Body of pancreas (tissue), 4 donors: ENCODE results near the gene MYOZ1.

Experiments
- POLR2A ChIP-seq, 3 donors: fragments of 450-650 bp; IDR thresholded peaks; one replicate each; pipeline ENCODE4 v1.6.1; 2016; ENCODE audit warnings: antibody characterized with exemption in 3 of 3, mild to moderate bottlenecking in 2 of 3
- TF ChIP-seq, protein P1 (sequence below), 7 experiments: fragments of 450-650 bp in 4 of 7; fragments of 200-600 bp in 3 of 7; sonication (generic) in 3 of 7; IDR thresholded peaks; one replicate each; pipeline ENCODE4 v1.5.1; 2016 to 2019; ENCODE audit warnings: antibody characterized with exemption in 7 of 7

DNA sequence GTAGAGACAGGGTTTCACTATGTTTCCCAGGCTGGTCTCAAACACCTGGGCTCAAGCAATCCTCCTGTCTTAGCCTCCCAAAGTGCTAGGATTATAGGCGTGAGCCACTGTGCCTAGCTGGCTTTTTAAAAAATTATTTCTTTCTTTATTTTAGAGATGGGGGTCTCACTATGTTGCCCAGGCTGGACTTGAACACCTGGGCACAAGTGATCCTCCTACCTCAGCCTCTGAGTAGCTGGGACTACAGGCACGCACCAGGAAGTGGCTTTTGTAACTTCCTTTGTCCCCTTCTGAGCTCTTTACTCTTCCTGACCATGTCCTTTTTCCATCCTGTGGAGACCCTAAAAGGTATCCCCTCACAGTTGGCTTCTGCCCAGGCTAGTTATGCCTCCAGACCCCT lies 2.1 kb upstream of the MYOZ1 start:
- TF ChIP-seq, protein P1, sequence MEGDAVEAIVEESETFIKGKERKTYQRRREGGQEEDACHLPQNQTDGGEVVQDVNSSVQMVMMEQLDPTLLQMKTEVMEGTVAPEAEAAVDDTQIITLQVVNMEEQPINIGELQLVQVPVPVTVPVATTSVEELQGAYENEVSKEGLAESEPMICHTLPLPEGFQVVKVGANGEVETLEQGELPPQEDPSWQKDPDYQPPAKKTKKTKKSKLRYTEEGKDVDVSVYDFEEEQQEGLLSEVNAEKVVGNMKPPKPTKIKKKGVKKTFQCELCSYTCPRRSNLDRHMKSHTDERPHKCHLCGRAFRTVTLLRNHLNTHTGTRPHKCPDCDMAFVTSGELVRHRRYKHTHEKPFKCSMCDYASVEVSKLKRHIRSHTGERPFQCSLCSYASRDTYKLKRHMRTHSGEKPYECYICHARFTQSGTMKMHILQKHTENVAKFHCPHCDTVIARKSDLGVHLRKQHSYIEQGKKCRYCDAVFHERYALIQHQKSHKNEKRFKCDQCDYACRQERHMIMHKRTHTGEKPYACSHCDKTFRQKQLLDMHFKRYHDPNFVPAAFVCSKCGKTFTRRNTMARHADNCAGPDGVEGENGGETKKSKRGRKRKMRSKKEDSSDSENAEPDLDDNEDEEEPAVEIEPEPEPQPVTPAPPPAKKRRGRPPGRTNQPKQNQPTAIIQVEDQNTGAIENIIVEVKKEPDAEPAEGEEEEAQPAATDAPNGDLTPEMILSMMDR (IDR thresholded peaks at IDR 0.05) = no peak
- no peak for TF ChIP-seq POLR2A (IDR thresholded peaks at IDR 0.05)
